ENCODE data around the gene FAAP20.

Gene FAAP20

GRCh38 chr1:2156866-2157265, 37.7 kb downstream of the FAAP20 start:
- TF ChIP-seq CTCF (IDR thresholded peaks at IDR 0.05; ENCODE audit: low read depth, low read length): no peak
- DNase-seq (ENCODE audit: low read depth in 2 of 2): no peak
- no peak overlapping the region for H3K4me3 ChIP-seq (replicated peaks in 1 of 2; ENCODE audit: low read depth in 2 of 2, low read length in 2 of 2)

- no peak for DNase-seq (ENCODE audit: low read depth in 2 of 2)
- no peak overlapping the region for H3K4me3 ChIP-seq (replicated peaks in 1 of 2; ENCODE audit: low read depth in 2 of 2, low read length in 2 of 2)
- no peak for TF ChIP-seq CTCF (IDR thresholded peaks at IDR 0.05; ENCODE audit: low read depth, low read length)
Observed at GRCh38 chr1:2155788-2156187, 38.8 kb downstream of the FAAP20 start.

DNA sequence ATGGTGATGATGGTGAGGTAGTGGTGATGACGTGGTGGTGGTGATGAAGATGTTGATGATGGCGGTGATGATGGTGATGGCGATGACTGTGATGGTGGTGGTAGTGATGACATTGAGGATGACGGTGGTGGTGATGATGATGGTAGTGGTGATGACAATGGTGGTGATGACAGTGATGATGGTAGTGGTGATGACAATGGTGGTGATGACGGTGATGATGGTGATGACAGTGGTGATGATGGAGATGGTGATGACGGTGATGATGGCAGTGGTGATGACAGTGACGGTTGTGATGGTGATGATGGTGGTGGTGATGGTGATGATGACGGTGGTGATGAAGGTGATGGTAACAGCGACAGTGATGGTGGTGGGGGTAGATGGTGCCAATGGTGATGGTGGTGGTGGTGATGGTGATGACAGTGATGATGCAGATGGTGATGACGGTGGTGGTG, 39.4 kb downstream of the FAAP20 start:
- no peak for TF ChIP-seq CTCF (IDR thresholded peaks at IDR 0.05; ENCODE audit: low read depth, low read length)
- DNase-seq (ENCODE audit: low read depth in 2 of 2): no peak

DNA sequence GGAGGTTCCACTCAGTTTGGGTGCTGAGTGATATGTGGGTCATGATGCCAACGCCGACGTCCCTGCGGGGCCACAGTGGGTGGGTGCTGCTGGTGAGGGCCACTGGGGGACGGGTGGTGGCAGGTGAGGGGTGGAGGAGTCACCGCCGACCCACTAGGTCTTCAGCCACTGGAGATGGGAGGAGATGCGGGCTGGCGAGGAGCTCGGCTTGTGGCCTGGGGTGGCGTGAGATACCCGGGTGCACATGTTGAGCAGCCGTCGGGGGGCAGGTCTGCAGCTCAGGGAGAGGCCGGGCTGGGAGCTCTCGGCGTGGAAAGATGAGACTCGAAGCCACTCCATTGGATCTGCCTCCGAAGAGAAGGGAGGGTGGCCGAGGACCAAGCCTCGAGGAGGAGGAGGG, 40.5 kb downstream of the FAAP20 start:
- no peak for TF ChIP-seq CTCF (IDR thresholded peaks at IDR 0.05; ENCODE audit: low read depth, low read length)
- DNase-seq (ENCODE audit: low read depth in 2 of 2): no peak
- H3K4me3 ChIP-seq (replicated peaks in 1 of 2; ENCODE audit: low read depth in 2 of 2, low read length in 2 of 2): no peak overlapping the region

More for the DNA sequence above, 39.4 kb downstream of the FAAP20 start:
- H3K4me3 ChIP-seq (replicated peaks in 1 of 2; ENCODE audit: low read depth in 2 of 2, low read length in 2 of 2): no peak overlapping the region

GRCh38 chr1:2152954-2153353, 41.6 kb downstream of the FAAP20 start:
- no peak for DNase-seq (ENCODE audit: low read depth in 2 of 2)
- H3K4me3 ChIP-seq (replicated peaks in 1 of 2; ENCODE audit: low read depth in 2 of 2, low read length in 2 of 2): no peak overlapping the region
- no peak for TF ChIP-seq CTCF (IDR thresholded peaks at IDR 0.05; ENCODE audit: low read depth, low read length)

DNA sequence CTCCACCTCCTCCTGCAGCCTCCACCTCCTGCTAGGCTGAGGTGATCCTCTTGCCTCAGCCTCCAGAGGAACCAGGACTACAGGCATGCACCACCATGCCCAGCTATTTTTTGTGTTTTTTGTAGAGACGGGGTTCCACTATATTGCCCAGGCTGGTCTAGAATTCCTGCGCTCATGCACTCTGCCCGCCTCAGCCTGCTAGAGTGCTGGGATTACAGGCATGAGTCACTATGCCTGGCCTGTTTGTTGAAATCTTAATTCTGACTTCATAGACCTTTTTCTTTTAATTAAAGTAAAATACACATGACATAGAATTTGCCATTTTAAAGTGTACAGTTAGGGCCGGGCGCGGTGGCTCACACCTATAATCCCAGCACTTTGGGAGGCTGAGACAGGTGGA, 42.7 kb downstream of the FAAP20 start:
- TF ChIP-seq CTCF (IDR thresholded peaks at IDR 0.05; ENCODE audit: low read depth, low read length): no peak
- DNase-seq (ENCODE audit: low read depth in 2 of 2): no peak
- H3K4me3 ChIP-seq (replicated peaks in 1 of 2; ENCODE audit: low read depth in 2 of 2, low read length in 2 of 2): no peak overlapping the region

DNA sequence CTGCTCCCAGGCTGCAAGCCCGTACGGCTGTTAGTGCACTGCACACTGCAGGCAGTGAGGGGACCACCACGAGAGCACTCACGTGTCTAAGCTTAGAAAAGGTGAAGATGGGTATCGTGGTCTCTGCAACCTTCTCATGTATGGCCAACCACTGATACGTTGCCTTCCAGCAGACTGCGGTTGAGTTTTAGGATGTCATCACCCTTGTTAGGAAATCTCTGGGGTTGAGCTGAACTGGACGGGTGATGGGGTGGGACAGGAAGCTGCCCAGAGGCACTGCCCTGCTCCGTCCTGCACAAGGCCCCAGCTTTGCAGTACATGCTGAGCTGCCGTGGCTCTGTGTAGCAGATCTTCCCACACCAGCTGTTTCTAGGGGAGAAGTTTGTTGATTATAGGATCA, 43.3 kb downstream of the FAAP20 start:
- peak; percentile 39 to 47 for DNase-seq (ENCODE audit: low read depth in 2 of 2)
- no peak for TF ChIP-seq CTCF (IDR thresholded peaks at IDR 0.05; ENCODE audit: low read depth, low read length)
- no peak overlapping the region for H3K4me3 ChIP-seq (replicated peaks in 1 of 2; ENCODE audit: low read depth in 2 of 2, low read length in 2 of 2)
